Dermis blood vessel endothelial cell (primary cell): ENCODE results near the gene C2orf76. TPM values are rescaled to one million over a fixed set of nuclear protein-coding genes. Genes with fewer than 3 reads are reported as not detected.

ENCODE experiments used
- DNase-seq: peaks from one replicate; pipeline ENCODE4 v3.0.0; 2010
- total RNA-seq: library from RNA; depleted of rRNA; stranded (reverse); fragments of >200 nt; gene quantifications from 2 replicates; pipeline ENCODE4 v1.2.3, GENCODE V29; 2014

C2orf76 gene
- total RNA-seq, 1 donor from 2014 or later: 14.6 TPM

DNA sequence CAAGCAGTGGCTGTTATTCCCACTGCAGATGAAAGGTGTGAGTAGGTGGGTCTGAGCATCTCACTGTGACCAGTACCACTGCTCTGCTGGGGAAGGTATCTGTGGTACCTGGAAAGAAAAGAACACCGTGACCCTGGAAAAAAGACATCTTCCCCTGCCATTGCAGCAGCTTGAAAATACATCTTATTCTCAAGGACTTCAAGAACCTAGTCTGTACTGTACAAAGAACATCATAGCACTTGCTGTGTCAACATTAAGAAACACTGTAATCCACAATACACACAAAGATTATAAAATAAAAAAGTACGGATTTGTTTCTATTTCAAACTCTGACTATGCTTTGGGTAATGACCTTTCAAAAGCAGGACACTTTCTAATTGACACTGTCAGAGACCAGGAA is 28.9 kb downstream of the C2orf76 start:
- DNase-seq: no peak

DNA sequence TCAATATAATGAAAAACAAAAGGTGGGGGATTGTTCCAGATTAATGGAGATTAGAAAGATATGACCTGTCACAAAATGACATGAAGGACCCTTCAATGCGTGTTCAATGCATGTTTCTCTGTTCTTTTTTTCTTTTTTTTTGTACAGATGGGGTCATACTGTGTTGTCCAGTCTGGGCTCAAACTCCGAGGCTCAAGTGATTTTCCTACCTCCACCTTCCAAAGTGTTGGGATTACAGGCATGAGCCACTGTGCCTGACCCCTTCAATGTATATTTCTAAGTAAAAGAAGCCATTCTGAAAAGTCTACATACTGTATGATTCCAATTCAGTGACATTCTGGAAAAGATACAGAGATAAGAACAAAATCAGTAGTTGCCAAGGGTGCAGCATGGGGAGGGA is 32.8 kb downstream of the C2orf76 start:
- DNase-seq: no peak

DNA sequence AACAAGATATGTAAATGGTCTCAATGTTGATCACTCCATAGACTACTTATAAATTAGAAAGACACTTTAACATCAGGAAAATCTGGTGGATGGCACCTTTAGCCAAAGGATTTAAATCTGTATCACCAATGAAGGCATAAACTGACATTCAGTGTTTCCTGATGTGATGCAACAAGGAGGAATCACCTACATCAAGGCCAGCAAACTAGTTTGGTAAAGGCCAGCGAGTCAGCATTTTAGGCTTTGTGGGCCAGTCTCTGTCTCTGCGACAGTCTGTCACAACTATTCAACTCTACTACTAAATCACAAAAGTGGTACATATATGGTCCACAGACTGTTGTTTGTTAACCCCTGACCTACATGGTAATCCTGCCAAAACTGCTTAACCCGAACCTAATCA is 33.3 kb downstream of the C2orf76 start:
- DNase-seq: no peak

DNA sequence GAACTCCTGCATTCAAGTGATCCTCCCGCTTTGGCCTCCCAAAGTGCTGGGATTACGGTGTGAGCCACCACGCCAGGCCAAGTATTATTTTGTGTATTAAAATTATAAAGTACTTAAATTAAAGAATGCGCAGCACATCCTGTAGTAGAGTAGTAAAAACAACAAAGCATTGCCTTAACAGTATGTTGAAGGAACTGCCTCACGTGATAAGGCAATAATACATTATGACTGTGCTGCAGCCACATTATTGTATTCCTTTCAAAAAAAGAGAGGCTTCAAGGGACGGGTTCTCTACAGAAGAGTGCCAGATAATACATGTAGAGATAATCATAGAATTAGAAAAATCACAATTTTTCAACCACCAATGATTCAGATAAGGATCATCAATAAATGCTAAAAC is 33.7 kb downstream of the C2orf76 start:
- DNase-seq: no peak

DNA sequence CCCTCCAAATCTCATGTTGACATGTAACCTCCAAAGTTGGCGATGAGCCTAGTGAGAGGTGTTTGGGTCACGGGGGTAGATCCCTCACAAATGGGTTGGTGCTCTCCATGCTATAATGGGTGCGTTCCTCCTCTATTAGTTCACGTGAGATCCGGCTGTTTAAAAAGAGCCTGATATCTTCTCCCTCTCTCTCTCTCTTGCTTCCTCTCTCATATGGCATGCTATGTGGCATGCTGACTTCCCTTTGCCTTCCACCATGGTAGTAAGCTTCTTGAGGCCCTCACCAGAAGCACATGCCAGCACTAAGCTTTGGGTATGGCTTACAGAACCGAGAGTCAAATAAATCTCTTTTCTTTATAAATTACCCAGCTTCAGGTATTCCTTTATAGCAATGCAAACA is 39.2 kb downstream of the C2orf76 start:
- no peak for DNase-seq

DNA sequence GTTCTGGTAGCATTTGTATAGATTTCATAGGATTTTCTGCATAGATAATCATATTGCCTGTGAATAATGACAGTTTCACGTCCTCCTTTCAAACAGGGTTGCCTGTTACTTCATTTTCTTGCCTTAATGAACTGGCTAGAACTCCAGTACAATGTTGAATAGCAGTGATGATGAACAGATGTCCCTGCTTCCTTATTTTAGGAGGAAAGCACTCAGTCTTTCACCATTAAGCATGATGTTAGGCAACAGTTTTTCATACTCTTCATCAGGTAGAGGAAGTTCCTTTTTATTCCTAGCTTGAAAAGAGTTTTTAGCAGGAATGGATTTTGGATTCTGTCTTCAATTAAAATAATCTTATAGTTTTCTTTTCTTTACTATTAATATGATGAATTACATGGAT is 39.7 kb downstream of the C2orf76 start:
- DNase-seq: no peak

DNA sequence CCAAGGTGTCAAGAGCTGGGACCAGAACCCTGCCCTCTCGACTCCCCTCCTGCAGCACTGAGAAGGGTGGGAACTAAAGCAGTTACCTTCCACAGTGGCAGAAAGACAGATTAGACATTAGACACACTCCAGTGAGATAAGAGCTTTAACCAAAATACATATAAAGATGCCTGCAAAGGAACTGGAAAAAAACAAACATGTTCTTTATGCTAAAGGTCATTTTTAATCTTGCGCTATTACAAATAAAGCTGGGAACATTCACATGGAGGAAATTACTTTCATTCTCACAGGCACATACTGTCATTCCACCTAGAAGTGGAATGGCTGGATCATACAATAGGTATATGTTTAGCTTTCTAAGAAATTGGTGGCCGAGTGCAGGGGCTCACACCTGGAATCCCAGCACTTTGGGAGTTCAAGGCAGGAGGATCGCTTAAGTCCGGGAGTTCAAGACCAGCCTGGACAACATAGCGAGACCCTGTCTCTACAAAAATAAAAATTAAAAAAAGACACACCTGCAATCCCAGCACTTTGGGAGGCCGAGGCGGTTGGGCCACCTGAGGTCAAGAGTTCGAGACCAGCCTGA is 41.9 kb downstream of the C2orf76 start:
- no peak for DNase-seq

DNA sequence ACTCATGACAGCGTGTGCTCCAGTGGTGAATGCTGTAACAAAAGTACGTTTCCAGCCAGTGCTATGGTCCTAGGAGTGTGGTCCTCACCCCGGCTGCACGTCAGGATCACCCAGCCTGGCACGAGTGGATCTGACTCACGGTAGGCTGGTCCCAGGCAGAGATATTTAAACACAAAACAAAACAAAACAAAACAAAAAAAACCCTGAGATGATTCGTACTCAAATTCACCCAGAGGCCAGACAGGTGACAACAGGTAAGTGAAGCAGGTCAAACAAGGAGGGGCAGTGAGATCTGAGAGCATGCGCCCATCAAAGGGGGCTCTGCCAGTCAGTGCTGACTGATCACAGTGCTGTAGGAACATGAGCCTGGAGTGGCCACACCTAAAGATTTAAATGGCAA is 43.2 kb downstream of the C2orf76 start:
- no peak for DNase-seq

DNA sequence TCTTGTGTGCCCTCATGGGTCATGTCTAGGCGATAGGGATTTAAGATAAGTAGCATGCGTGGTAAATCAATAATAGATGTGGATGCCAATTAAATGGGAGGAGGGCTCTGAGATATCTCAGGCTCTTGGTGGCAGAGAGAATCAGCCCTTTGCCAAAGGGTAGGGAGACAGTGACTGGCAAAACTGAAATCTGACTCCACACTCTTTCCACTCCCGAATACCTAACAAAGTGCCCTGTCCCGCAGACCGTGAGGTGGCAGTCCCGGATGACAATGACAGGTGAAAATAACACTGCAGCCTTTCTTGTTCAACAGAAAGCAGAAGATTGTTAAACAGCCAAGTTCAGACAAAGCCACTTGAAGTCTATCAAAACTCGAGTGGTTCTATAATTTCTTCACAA is 47.0 kb downstream of the C2orf76 start:
- DNase-seq: no peak

DNA sequence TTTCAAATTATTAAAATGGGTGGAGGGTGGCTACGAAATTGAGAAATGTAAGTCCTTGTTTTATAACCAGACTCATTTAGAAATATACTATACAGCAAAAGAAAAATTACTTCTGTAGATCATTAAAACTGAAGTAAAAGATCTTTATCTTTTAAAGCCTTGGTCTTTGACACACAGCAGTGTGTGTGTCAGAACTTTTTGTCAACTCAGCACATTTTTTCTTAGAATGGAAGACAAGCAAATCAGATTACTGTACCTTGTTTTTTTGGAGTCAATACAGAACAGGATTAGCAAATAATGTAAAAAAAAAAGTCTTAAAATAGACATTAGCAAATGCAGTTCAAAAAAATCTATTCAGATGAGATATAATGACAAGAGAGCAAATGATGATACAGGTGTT is 49.1 kb downstream of the C2orf76 start:
- no peak for DNase-seq

DNA sequence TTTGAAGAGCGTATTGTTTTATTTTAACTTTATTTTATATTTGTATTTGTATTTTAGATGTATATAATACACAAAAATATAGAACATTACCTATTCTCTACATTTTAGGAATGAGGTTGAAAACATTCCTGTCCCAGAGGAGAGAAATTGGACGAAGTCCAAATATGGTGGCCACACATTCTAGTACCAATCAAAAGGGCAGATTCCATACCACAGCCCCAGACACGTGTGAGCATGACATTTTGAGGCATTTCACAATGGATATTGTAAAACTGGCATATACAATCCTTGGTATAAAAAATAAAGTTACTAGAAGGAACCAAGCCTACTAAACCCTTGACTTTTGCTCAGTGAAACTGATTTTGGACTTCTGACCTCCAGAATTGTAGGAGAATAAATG is 50.6 kb downstream of the C2orf76 start:
- DNase-seq: no peak

DNA sequence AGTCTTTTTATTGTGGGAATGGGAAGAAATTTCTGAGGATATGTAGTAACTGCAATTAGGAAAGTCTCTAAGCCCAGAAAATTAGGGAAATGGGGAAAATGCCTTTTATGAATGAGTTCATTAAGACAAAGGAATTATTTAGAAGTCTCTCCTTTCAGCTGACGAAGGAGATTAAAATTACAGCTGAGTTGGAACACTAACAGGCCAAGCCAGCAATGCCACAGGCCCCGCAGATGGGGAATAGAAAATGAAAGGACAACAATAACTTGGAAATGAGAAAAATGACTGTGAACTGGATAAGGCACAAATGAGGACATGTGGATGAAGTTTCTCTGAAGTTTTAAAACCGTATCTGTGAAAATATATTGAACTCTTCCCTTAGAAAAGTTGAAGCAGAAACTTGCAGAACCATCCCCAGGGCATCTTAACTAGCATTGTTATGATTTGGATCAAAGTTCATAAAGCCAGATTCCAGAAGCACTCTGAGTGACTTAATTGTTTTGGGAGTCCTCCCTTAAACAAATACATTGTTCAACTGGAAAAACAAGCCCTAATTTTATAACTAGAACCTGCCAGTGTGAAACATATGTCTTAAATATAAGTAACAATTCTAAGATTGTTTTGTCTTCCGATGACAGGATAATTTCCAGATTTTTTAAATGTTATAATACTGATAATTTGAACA is 51.3 kb downstream of the C2orf76 start:
- no peak for DNase-seq

DNA sequence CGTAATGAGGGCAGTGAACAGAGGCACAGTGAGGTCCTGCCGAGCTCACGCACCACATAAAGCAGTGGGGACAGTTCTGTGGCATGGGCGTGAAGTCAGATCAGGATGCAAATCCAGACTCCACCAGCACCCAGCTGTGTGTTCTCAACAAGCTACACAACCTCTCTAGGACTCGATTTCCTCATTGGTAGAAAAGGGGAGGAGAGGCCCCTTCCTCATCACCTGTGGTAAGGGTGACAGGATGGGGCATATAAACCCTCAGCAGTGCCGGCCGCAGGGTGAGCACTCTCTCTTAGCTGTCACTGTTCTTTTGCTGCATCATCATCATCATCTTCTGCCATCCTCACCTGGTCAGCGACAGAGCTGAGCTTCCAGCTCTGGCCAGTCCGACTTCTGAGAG is 54.8 kb downstream of the C2orf76 start:
- DNase-seq: no peak

DNA sequence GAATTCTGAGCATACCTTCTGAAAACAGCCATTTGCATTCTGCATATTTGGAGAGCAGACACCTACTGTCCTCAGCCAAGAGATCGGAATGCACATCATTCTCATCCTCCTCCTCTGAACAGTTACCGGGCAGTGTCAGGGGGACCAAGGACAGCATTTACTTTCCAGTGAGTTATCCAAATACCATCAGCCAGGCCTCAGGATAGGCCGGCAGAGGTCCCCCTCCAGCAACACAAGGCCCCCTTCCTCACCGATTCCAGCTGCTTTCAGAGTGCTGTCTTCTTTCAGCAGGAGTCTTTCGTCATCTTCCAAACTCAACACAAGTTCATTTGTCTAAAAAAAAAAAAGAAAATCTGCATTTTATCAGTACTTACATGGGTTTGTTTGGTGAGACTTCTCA is 55.3 kb downstream of the C2orf76 start:
- no peak for DNase-seq

DNA sequence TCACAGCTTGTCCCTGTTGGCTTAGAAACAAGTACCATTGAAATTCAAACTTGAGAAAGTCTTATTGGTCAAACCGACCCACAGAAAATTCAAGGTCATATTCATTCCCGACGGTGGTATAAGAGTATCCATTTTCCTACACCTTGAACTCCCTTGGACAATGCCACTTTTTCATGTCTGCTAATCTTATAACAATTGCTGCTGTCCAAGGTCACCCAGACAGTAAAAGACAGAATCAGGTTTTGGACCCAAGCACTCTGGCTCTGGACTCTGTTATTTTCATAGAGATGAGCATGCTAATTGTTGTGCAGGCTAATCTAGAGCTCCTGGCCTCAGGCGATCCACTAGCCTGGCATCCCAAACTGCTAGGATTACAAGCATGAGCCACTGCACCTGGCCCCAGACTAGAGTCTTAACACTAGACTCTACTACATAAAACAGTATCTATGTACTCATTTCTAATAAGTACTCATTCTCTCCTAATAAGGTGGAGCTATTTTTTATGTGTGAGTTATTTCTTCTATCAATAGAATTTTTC is 57.8 kb downstream of the C2orf76 start:
- no peak for DNase-seq

DNA sequence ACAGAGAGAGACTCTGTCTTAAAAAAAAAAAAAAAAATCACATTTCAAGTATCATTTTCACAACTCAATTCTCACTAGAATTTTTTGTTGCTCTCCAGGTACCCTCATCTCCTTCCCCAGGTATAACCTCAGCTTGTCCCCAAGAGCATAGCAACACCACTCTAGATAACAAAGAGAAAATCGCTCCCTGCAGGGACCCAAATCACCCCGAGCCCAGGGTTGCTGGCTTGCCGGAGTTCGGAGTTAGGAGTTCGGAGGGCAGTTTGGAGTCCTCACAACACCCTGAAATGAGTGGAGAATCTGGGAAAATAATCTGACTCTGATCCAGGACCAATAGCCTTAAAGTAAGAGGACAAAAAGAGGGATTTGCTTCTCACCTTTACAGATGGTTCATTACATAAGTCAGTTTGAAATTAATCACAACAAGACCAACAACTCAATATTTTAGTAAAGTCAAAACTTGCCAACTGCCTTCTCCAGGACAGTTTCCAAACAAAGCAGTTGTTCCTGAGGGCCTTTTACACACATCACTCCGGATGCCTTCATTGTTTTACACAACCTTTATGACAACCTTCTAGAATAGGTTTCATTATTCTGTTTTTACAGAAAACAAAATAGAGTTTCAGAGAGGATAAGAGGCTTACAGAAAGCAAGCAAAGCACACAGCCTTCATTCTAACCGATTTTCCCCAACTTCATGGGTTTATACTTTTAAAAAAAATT is 59.1 kb downstream of the C2orf76 start:
- DNase-seq: peak; percentile 44

DNA sequence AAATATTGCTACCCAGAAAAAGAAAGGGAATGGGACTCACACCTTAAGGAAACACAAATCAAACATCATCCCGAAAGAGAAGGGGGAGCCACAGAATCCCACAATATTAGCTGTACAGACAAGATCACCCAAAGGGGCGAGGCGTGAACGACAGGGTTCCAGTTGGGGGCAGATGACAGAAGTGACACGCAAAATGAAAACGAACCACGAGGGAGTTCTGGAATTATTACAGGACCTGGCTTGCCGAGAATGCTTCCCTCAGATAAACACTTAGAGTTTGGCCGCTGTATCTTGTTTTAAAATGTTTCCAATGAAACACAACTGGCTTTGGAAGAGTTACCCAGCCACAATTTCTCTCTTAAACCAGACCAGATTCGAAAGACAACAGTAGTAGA is 60.4 kb downstream of the C2orf76 start:
- no peak for DNase-seq

DNA sequence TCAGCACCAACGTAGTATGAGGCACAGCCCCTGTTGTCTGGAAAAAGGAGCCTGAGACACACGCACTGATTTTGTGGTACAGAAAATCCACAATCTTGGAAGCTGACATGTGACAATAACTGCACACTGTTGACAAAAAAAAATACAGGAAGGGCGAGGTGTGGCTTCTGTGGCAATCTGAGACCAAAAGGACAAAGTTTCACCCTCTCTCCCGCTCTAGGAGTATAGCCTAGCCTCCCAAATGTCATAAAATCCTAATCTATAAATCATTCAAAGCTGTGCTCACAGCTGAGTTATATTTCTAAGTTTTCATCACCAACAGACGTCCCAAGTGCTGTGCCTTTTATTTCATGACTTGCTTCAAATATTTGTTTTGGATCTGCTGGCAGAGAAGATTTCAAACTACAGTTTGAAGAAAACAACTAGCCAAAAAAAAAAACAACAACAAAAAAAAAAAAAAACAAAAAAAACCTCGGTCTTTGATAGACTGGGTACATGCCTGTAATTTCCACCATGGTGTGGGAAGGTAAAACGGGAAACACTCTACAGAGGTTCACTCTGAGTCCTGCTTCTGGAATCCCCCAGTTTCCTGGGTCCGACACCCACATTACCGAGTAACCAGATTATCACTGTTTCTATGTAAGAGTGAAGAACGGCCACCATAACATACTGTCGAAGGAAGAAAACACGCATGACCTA is 61.0 kb downstream of the C2orf76 start:
- no peak for DNase-seq

DNA sequence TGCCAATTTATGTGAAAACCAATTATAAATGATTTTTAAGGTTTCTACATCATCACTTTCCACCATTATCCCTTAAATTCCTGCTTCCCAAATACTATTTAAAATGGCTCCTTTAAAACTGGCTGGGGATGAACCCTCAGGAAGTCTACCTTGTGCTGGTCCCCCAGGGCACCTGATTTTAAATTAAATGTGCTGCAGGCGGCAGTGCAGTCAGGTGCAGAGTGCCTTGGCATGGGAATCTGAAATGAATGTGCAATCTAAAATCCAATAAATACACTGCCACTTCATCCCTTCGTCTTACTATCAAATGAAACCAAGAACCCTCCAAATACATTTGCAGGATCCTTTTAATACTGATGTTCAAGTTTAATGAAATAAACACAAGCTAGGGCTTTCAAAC is 61.8 kb downstream of the C2orf76 start:
- no peak for DNase-seq

DNA sequence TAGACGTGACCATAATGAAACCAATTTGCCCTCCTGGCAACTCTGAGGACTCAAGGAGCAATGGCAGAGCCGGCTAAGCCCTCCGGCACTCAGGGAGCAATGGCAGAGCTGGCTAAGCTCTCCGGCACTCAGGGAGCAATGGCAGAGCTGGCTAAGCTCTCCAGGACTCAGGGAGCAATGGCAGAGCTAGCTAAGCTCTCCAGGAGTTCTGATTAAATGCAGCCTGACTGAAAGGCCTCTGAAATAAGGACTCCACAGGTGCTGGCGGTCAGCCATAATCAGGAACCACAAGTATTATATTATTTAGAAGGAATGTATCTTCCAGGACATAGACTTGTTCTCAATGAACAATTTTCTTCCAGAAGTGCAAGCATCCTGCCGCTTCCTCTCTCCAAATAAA is 65.2 kb downstream of the C2orf76 start:
- no peak for DNase-seq

DNA sequence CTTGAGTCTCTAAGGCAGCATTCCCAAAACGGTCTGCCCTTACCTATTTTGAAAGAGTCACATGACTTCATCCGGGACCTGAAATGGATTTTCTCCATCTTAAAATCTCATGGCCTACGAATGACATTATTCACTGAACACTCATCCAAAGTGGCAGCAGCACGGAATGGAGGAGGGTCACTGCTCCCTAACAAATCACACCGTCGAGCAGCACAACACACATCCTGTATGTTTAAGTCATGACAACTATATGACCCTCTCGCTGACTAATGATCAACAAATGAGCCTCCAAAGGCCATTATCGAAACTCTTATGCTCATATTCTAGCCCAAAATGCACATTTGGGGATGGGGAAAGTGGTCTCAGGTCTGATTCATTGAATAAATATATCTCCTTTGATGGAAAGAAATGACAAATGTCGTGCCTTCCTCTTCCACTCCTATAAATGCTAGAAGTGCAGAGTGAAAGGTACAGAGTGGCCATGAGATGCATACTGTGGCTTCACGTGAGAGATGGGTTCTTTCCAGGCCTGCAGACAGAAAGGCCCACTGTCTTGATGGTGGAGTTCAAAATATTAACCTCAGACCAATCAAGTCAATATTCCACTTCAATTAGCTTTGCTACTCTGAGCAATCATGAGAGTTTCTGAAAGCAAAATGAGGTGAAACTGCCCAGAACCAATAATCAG is 70.8 kb downstream of the C2orf76 start:
- no peak for DNase-seq

DNA sequence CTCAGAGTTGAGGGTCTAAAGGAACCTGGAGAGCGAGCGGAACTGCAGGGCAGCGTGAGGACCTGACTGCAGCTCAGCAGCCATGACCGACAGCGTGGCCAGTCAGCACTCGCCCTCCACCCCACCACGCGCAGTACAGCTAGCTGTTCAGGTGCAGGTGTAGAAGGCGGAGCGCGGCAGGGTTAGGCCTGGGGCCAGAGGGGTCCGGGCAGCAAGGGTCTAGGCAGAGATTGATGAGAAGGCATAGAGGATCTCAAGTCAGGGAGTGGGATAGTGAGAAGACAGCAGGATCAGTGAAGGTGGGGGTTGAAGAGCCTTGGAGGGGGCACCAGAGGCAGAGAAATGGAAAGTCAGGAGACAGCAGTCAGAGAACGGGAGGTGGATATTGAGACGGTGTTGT is 72.0 kb downstream of the C2orf76 start:
- DNase-seq: no peak

DNA sequence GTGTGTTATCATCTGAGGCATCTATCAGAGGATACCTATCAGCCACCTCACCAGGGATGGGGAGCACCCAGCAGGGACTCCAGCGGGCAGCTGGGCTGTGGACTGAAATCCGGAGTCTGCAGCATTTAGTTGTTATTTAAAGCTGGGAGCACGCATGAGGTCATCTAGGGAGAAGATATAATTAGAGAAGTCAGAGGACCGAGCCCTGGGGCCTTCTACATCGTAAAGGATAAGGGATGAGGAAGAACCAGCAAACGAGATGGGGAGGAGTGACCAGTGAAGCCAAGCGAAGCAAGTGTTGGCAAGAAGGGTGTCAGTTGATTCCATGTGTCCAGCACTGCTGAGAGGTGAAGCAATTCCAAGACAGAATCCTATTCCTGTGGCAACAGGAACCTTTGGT is 72.7 kb downstream of the C2orf76 start:
- DNase-seq: no peak
